CD4-positive, alpha-beta memory T cell (primary cell): ENCODE data around the gene WRAP73. TPM values are rescaled to one million over a fixed set of nuclear protein-coding genes. Genes with fewer than 3 reads are reported as not detected.
A peak's percentile ranks its signal among the peaks of the same experiment; 100 is the strongest.

Experiments
- CTCF ChIA-PET: fragments of 350-600 bp; sonication (Branson Sonifier 250); formaldehyde crosslinking; loops from one replicate; lab custom pipeline; 2021; ENCODE audit warnings: inconsistent platforms; ENCODE audit not compliant: partially characterized antibody; lab: Charles Lee
- POLR2A ChIA-PET: fragments of 350-600 bp; sonication (Branson Sonifier 250); formaldehyde crosslinking; loops from one replicate; lab custom pipeline; 2021; ENCODE audit not compliant: partially characterized antibody; lab: Charles Lee
- DNase-seq, 5 donors: peaks; one replicate each; pipeline versions ENCODE4 v3.0.0 to v3.0.0-alpha.2; 2020 to 2022; ENCODE audit warnings: mixed read lengths in 1 of 5
- H3K27ac ChIP-seq: one replicate; pipeline ENCODE4 v1.7.0; 2013; ENCODE audit warnings: low read depth, low read length
- H3K27me3 ChIP-seq: 2 replicates; pipeline ENCODE4 v1.7.0; 2013; ENCODE audit warnings: mild to moderate bottlenecking, low read length, moderate library complexity; ENCODE audit not compliant: insufficient read depth
- H3K36me3 ChIP-seq: 2 replicates; pipeline ENCODE4 v1.7.0; 2013; ENCODE audit warnings: mild to moderate bottlenecking, low read length, moderate library complexity; ENCODE audit not compliant: insufficient read depth
- H3K4me1 ChIP-seq: 2 replicates; pipeline ENCODE4 v1.7.0; 2013; ENCODE audit warnings: mild to moderate bottlenecking, low read length, moderate library complexity; ENCODE audit not compliant: insufficient read depth
- H3K4me3 ChIP-seq, 2 donors: one replicate each; pipeline ENCODE4 v1.7.0; 2013; ENCODE audit warnings: low read length in 2 of 2, mild to moderate bottlenecking in 1 of 2
- H3K9me3 ChIP-seq, 2 donors: one replicate each; pipeline ENCODE4 v1.7.0; 2013; ENCODE audit warnings: low read length in 2 of 2, control low read depth in 1 of 2; ENCODE audit not compliant: control insufficient read depth in 1 of 2
- H3K27ac Mint-ChIP-seq, 7 donors: one replicate each; pipeline ENCODE4 v1.8.0; 2020 to 2021; ENCODE audit warnings: mixed read lengths in 7 of 7, mild to moderate bottlenecking in 6 of 7, inconsistent platforms in 3 of 7, moderate library complexity in 3 of 7
- H3K27me3 Mint-ChIP-seq, 2 donors: one replicate each; pipeline ENCODE4 v1.8.0; 2020 to 2021; ENCODE audit warnings: mixed read lengths in 2 of 2
- H3K36me3 Mint-ChIP-seq, 2 donors: one replicate each; pipeline ENCODE4 v1.8.0; 2020 to 2021; ENCODE audit warnings: mixed read lengths in 2 of 2, inconsistent platforms in 1 of 2, mild to moderate bottlenecking in 1 of 2
- H3K4me1 Mint-ChIP-seq, 4 donors: one replicate each; pipeline ENCODE4 v1.8.0; 2020 to 2021; ENCODE audit warnings: mixed read lengths in 4 of 4, mild to moderate bottlenecking in 1 of 4
- H3K4me3 Mint-ChIP-seq, 8 donors: one replicate each; pipeline ENCODE4 v1.8.0; 2020 to 2021; ENCODE audit warnings: mixed read lengths in 8 of 8, mild to moderate bottlenecking in 7 of 8, moderate library complexity in 6 of 8, inconsistent platforms in 3 of 8
- H3K9me3 Mint-ChIP-seq, 8 donors: one replicate each; pipeline ENCODE4 v1.8.0; 2020 to 2021; ENCODE audit warnings: mixed read lengths in 8 of 8, mild to moderate bottlenecking in 5 of 8, inconsistent platforms in 3 of 8, moderate library complexity in 1 of 8
- intact Hi-C: fragments of 100-400 bp; cut with micrococcal nuclease; formaldehyde crosslinking; loops from one replicate; pipeline ENCODE4 v1.15.1; 2023
- polyA plus RNA-seq, 2 donors: library from polyadenylated mRNA; unstranded; fragments of 300-500 nt; fragmentation: Illumina TruSeq; gene quantifications; one replicate each; pipeline ENCODE4 v1.2.3, GENCODE V29; 2021
- total RNA-seq, 2 experiments: library from RNA; stranded (reverse); gene quantifications; one replicate each; pipeline ENCODE4 v1.2.3, GENCODE V29; 2021

Gene WRAP73
- total and polyA plus RNA-seq, 4 experiments from 2014 or later = 24.4 to 40.7 (median 34.6) TPM

GRCh38 chr1:3609016-3609768, 40.7 kb downstream of the WRAP73 start:
- no peaks in the 10 kb centered on the region for H3K36me3 ChIP-seq
- Mint-ChIP-seq H3K4me3 (peak overlapping the region in 5 of 8 donors; percentile 14 to 60 (median 36)), H3K27me3 (peaks cover 9 to 13% of the 10 kb centered on the region in 2 donors), H3K27ac (peak overlapping the region in 1 of 7 donors; percentile 80), H3K9me3 (peaks cover 0 to 1% (median 0%) of the 10 kb centered on the region in 8 donors), H3K4me1 (peaks cover 2 to 18% (median 5%) of the 10 kb centered on the region in 4 donors), H3K36me3 (no peaks in the 10 kb centered on the region)
- H3K4me3 ChIP-seq = no peak overlapping the region
- H3K4me1 ChIP-seq = peaks cover 15% of the 10 kb centered on the region
- H3K9me3 ChIP-seq = no peaks in the 10 kb centered on the region
- H3K27me3 ChIP-seq = peaks cover 5% of the 10 kb centered on the region
- POLR2A ChIA-PET = no interaction called here
- CTCF ChIA-PET = no interaction called here
- intact Hi-C loops = no loop called here
- H3K27ac ChIP-seq = no peak overlapping the region
- no peak for DNase-seq

DNA sequence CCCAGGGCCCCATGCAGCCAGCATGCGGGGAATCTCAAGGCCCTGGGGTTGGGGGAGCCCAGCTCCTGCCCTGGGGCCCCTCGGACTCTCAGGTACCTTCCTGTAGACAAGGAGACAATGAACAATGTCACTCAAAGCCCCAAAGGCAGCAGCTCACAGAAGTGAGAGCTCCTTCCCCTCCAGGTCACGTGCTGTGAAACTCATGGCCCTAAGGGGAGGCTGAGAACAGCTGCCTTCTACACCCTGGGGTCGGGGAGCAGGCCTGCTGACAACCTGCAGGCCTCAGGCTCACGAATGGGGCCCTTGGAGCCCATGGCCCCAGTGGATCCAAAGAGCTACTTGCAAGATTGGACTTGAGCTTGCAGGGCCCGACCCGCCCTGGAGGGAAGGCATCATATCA, 41.7 kb downstream of the WRAP73 start:
- Mint-ChIP-seq H3K27ac (no peak overlapping the region), H3K4me3 (no peak overlapping the region), H3K27me3 (peaks cover 7 to 9% of the 10 kb centered on the region in 2 donors), H3K36me3 (no peaks in the 10 kb centered on the region), H3K9me3 (peaks cover 0 to 1% (median 0%) of the 10 kb centered on the region in 8 donors), H3K4me1 (peaks cover 2 to 18% (median 5%) of the 10 kb centered on the region in 4 donors)
- no peak for DNase-seq
- CTCF ChIA-PET = no interaction called here
- Histone ChIP-seq H3K36me3 (no peaks in the 10 kb centered on the region), H3K27ac (no peak overlapping the region), H3K4me1 (peaks cover 15% of the 10 kb centered on the region), H3K9me3 (no peaks in the 10 kb centered on the region), H3K27me3 (peaks cover 5% of the 10 kb centered on the region), H3K4me3 (no peak overlapping the region)
- POLR2A ChIA-PET = no interaction called here
- intact Hi-C loops = no loop called here

- H3K4me1 Mint-ChIP-seq = peaks cover 2 to 18% (median 5%) of the 10 kb centered on the region in 4 donors
- Histone ChIP-seq H3K27me3 (peaks cover 5% of the 10 kb centered on the region), H3K36me3 (no peaks in the 10 kb centered on the region), H3K4me1 (peaks cover 15% of the 10 kb centered on the region), H3K4me3 (no peak overlapping the region), H3K27ac (no peak overlapping the region), H3K9me3 (no peaks in the 10 kb centered on the region)
- H3K4me3 Mint-ChIP-seq = no peak overlapping the region
- ChIA-PET POLR2A (no interaction called here), CTCF (no interaction called here)
- no peaks in the 10 kb centered on the region for H3K36me3 Mint-ChIP-seq
- H3K27me3 Mint-ChIP-seq = peaks cover 7 to 9% of the 10 kb centered on the region in 2 donors
- peaks cover 0 to 1% (median 0%) of the 10 kb centered on the region in 8 donors for H3K9me3 Mint-ChIP-seq
- no peak overlapping the region for H3K27ac Mint-ChIP-seq
- DNase-seq = no peak
- intact Hi-C loops = no loop called here
Measured at GRCh38 chr1:3607703-3608065, 42.2 kb downstream of the WRAP73 start.

DNA sequence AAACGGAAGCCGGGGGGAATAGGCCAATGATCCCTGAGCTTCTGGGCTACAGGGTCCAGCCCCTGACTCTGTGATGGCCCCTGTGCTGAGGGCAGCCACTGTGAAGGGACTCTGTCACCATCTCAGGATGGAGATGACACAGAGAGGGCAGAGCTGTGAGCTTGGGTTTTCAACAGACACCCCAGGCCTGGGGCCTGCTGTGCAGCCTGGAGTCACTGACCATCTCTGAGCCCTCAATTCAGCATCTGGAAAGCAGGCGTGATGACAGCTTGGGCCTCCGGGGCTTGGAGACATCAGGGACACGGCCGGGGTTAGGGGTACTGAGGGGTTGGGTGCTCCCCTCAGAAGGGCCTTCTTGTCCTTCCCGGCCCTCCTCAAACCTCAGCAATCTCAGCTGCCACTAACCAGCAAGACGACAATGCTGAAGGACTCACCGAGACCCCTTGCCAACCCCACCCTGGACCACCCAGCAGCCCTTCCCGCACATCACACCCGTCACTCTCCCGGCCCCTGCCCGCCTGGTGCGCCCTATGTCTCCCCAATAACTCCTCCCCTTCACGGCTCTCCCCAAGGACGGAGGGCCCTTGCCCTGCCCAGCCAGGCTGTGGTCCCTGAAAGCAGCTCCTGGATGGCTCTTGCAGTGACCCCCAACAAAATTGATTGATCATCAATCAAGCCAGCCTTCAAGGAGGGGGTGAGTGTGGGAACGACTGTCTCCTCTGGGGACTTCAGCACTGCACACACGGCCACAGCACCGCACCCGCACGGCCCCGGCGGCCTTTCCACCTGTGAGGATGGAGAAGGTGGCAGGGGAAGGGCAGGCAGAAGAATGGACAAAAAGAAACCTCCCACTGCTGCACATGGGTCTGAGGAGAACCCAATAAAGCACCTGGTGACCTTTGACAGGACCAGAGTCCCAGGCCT, 42.9 kb downstream of the WRAP73 start:
- H3K4me3 Mint-ChIP-seq = no peak overlapping the region
- peaks cover 2 to 16% (median 5%) of the 10 kb centered on the region in 4 donors for H3K4me1 Mint-ChIP-seq
- Histone ChIP-seq H3K27me3 (peaks cover 5% of the 10 kb centered on the region), H3K9me3 (no peaks in the 10 kb centered on the region), H3K36me3 (no peaks in the 10 kb centered on the region), H3K4me3 (no peak overlapping the region), H3K4me1 (peaks cover 15% of the 10 kb centered on the region), H3K27ac (no peak overlapping the region)
- CTCF ChIA-PET = no interaction called here
- POLR2A ChIA-PET = no interaction called here
- DNase-seq = no peak
- intact Hi-C loops = no loop called here
- H3K27me3 Mint-ChIP-seq = peaks cover 7 to 9% of the 10 kb centered on the region in 2 donors
- peaks cover 0 to 1% (median 0%) of the 10 kb centered on the region in 8 donors for H3K9me3 Mint-ChIP-seq
- H3K36me3 Mint-ChIP-seq = no peaks in the 10 kb centered on the region
- H3K27ac Mint-ChIP-seq = no peak overlapping the region

DNA sequence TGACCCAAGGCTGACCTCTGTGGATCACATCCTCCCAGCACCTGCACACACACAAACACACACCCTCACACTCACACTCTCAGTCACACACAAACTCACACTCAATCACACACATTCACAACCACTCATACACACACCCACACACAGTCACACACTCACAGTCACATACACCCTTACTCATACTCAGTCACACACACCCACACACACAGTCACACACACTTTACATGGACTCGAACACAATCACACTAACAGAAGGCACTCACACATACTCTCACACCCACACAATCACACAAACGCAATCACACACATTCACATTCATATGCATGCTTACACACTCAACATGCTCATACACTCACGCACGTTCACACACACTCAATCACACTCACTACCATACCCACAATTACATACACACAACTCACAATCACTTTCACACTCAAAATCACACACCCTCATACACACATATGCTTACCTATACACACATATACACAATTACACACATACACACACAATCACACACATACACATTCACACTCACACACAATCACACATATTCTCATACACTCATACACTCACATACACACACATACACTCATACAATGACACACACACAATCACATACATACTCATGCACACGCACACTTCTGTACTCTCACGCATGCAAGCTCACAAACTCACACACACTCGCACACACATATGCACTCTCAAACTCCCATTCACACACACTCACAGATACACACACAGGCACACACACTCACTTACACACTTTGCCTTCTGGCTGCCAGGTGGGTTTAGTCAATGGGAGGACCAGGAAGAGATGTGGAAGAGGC, 44.7 kb downstream of the WRAP73 start:
- H3K4me1 Mint-ChIP-seq = peaks cover 0 to 4% (median 1%) of the 10 kb centered on the region in 4 donors
- intact Hi-C loops = no loop called here
- Histone ChIP-seq H3K27ac (no peak overlapping the region), H3K4me3 (no peak overlapping the region), H3K4me1 (peaks cover 4% of the 10 kb centered on the region), H3K36me3 (no peaks in the 10 kb centered on the region), H3K27me3 (peaks cover 5% of the 10 kb centered on the region), H3K9me3 (no peaks in the 10 kb centered on the region)
- H3K27me3 Mint-ChIP-seq = peaks cover 3 to 6% of the 10 kb centered on the region in 2 donors
- no peak for DNase-seq
- H3K27ac Mint-ChIP-seq = no peak overlapping the region
- no peaks in the 10 kb centered on the region for H3K36me3 Mint-ChIP-seq
- ChIA-PET CTCF (no interaction called here), POLR2A (no interaction called here)
- H3K9me3 Mint-ChIP-seq = no peaks in the 10 kb centered on the region
- no peak overlapping the region for H3K4me3 Mint-ChIP-seq

GRCh38 chr1:3604468-3604974, 45.4 kb downstream of the WRAP73 start:
- no peak for DNase-seq
- Histone ChIP-seq H3K27me3 (peaks cover 5% of the 10 kb centered on the region), H3K4me1 (no peaks in the 10 kb centered on the region), H3K27ac (no peak overlapping the region), H3K36me3 (no peaks in the 10 kb centered on the region), H3K4me3 (no peak overlapping the region), H3K9me3 (no peaks in the 10 kb centered on the region)
- intact Hi-C loops = no loop called here
- no peaks in the 10 kb centered on the region for H3K36me3 Mint-ChIP-seq
- CTCF ChIA-PET = no interaction called here
- peaks cover 0 to 4% (median 1%) of the 10 kb centered on the region in 4 donors for H3K4me1 Mint-ChIP-seq
- POLR2A ChIA-PET = no interaction called here
- H3K4me3 Mint-ChIP-seq = no peak overlapping the region
- H3K9me3 Mint-ChIP-seq = no peaks in the 10 kb centered on the region
- H3K27ac Mint-ChIP-seq = no peak overlapping the region
- H3K27me3 Mint-ChIP-seq = peaks cover 3 to 6% of the 10 kb centered on the region in 2 donors
